Measurements from ENCODE around the gene SYN1.
A peak's percentile ranks its signal among the peaks of the same experiment; 100 is the strongest.

DNA sequence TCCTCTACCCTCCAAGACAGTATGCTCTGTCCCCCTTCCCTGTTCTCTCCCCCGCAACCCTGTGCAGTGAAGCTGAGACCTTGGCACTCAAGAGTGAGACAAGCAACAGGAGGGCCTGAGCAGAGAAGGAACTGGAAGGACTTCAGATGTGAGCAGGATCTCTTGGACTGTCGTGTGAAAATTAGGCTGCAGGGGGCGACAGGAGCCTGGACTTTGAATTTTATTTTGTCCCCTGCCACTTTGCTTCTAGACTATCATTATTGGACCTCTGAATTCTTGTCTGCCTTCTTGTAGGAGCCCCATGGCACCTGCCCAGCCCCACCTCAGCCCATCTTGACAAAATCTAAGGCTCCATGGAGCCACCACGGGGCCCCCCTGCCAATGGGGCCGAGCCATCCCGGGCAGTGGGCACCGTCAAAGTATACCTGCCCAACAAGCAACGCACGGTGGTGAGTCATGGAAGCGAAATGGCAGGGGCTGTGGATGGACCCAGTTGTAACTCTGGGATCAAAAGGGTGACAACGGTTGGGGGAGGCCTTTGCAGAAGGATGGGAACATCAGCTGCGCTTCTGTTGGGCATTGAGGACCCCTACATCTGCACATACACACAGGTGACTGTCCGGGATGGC, 56.9 kb downstream of the SYN1 start:
- TF ChIP-seq, protein P1, sequence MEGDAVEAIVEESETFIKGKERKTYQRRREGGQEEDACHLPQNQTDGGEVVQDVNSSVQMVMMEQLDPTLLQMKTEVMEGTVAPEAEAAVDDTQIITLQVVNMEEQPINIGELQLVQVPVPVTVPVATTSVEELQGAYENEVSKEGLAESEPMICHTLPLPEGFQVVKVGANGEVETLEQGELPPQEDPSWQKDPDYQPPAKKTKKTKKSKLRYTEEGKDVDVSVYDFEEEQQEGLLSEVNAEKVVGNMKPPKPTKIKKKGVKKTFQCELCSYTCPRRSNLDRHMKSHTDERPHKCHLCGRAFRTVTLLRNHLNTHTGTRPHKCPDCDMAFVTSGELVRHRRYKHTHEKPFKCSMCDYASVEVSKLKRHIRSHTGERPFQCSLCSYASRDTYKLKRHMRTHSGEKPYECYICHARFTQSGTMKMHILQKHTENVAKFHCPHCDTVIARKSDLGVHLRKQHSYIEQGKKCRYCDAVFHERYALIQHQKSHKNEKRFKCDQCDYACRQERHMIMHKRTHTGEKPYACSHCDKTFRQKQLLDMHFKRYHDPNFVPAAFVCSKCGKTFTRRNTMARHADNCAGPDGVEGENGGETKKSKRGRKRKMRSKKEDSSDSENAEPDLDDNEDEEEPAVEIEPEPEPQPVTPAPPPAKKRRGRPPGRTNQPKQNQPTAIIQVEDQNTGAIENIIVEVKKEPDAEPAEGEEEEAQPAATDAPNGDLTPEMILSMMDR (IDR thresholded peaks at IDR 0.05; ENCODE audit: poor library complexity, severe bottlenecking) = peak; percentile 9
- TF ChIP-seq POLR2AphosphoS5 (IDR thresholded peaks at IDR 0.05) (no peak), RAD21 (conservative IDR thresholded peaks at IDR 0.05) (no peak), MXI1 (conservative IDR thresholded peaks at IDR 0.05; ENCODE audit: poor library complexity, severe bottlenecking) (no peak)
- TF ChIP-seq, protein P2, sequence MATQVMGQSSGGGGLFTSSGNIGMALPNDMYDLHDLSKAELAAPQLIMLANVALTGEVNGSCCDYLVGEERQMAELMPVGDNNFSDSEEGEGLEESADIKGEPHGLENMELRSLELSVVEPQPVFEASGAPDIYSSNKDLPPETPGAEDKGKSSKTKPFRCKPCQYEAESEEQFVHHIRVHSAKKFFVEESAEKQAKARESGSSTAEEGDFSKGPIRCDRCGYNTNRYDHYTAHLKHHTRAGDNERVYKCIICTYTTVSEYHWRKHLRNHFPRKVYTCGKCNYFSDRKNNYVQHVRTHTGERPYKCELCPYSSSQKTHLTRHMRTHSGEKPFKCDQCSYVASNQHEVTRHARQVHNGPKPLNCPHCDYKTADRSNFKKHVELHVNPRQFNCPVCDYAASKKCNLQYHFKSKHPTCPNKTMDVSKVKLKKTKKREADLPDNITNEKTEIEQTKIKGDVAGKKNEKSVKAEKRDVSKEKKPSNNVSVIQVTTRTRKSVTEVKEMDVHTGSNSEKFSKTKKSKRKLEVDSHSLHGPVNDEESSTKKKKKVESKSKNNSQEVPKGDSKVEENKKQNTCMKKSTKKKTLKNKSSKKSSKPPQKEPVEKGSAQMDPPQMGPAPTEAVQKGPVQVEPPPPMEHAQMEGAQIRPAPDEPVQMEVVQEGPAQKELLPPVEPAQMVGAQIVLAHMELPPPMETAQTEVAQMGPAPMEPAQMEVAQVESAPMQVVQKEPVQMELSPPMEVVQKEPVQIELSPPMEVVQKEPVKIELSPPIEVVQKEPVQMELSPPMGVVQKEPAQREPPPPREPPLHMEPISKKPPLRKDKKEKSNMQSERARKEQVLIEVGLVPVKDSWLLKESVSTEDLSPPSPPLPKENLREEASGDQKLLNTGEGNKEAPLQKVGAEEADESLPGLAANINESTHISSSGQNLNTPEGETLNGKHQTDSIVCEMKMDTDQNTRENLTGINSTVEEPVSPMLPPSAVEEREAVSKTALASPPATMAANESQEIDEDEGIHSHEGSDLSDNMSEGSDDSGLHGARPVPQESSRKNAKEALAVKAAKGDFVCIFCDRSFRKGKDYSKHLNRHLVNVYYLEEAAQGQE (IDR thresholded peaks at IDR 0.05; ENCODE audit: borderline replicate concordance) = no peak
